ENCODE data around the gene DCLRE1B.

DCLRE1B gene

GRCh38 chr1:113942527-113942926, 37.4 kb downstream of the DCLRE1B start:
- Histone ChIP-seq H3K9me3 (ENCODE audit: control insufficient read depth, insufficient read depth, low read depth, low read length) (no peaks in the 10 kb centered on the region), H3K4me1 (ENCODE audit: control insufficient read depth, insufficient read depth, low read length) (peaks cover 10% of the 10 kb centered on the region; the same call in 1 of the 2 replicates), H3K36me3 (ENCODE audit: control insufficient read depth in 2 of 2, insufficient read depth in 1 of 2, low read length in 2 of 2) (peaks cover 18 to 33% of the 10 kb centered on the region in 2 experiments), H3K4me3 (ENCODE audit: low read depth, low read length) (no peak overlapping the region), H3K27ac (ENCODE audit: extremely low read depth, low read depth, low read length) (no peak overlapping the region)
- ChIA-PET CTCF (no interaction called here), POLR2A (no interaction called here)
- TF ChIP-seq ZNF529 (tag by site-specific recombination; IDR thresholded peaks at IDR 0.05; ENCODE audit: insufficient replicate concordance): no peak
- no peak for TF ChIP-seq ZNF2 (tag by site-specific recombination; IDR thresholded peaks at IDR 0.05)
- TF ChIP-seq ZBTB20 (tag by site-specific recombination; IDR thresholded peaks at IDR 0.05): no peak
- TF ChIP-seq YY1 (tag by site-specific recombination; IDR thresholded peaks at IDR 0.05): no peak
- TF ChIP-seq ZNF544 (tag by site-specific recombination; IDR thresholded peaks at IDR 0.05): no peak
- TF ChIP-seq, protein P1, sequence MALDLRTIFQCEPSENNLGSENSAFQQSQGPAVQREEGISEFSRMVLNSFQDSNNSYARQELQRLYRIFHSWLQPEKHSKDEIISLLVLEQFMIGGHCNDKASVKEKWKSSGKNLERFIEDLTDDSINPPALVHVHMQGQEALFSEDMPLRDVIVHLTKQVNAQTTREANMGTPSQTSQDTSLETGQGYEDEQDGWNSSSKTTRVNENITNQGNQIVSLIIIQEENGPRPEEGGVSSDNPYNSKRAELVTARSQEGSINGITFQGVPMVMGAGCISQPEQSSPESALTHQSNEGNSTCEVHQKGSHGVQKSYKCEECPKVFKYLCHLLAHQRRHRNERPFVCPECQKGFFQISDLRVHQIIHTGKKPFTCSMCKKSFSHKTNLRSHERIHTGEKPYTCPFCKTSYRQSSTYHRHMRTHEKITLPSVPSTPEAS (tag by site-specific recombination; IDR thresholded peaks at IDR 0.05): no peak
- no peak for TF ChIP-seq ZNF211 (tag by site-specific recombination; IDR thresholded peaks at IDR 0.05; ENCODE audit: low read depth)
- TF ChIP-seq ZNF624 (tag by site-specific recombination; IDR thresholded peaks at IDR 0.05): no peak
- TF ChIP-seq, protein P2, sequence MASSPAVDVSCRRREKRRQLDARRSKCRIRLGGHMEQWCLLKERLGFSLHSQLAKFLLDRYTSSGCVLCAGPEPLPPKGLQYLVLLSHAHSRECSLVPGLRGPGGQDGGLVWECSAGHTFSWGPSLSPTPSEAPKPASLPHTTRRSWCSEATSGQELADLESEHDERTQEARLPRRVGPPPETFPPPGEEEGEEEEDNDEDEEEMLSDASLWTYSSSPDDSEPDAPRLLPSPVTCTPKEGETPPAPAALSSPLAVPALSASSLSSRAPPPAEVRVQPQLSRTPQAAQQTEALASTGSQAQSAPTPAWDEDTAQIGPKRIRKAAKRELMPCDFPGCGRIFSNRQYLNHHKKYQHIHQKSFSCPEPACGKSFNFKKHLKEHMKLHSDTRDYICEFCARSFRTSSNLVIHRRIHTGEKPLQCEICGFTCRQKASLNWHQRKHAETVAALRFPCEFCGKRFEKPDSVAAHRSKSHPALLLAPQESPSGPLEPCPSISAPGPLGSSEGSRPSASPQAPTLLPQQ (tag by site-specific recombination; IDR thresholded peaks at IDR 0.05): no peak
- no peak for TF ChIP-seq ZNF335 (tag by site-specific recombination; conservative IDR thresholded peaks at IDR 0.05)
- no peak for TF ChIP-seq ZNF16 (tag by site-specific recombination; IDR thresholded peaks at IDR 0.05; ENCODE audit: low read depth)
- no peak for TF ChIP-seq GLI4 (tag by site-specific recombination; IDR thresholded peaks at IDR 0.05)
- TF ChIP-seq ZNF623 (tag by site-specific recombination; IDR thresholded peaks at IDR 0.05): no peak
- TF ChIP-seq, protein P3, sequence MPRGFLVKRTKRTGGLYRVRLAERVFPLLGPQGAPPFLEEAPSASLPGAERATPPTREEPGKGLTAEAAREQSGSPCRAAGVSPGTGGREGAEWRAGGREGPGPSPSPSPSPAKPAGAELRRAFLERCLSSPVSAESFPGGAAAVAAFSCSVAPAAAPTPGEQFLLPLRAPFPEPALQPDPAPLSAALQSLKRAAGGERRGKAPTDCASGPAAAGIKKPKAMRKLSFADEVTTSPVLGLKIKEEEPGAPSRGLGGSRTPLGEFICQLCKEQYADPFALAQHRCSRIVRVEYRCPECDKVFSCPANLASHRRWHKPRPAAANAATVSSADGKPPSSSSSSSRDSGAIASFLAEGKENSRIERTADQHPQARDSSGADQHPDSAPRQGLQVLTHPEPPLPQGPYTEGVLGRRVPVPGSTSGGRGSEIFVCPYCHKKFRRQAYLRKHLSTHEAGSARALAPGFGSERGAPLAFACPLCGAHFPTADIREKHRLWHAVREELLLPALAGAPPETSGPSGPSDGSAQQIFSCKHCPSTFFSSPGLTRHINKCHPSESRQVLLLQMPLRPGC (tag by site-specific recombination; IDR thresholded peaks at IDR 0.05): no peak

- ChIA-PET POLR2A (interaction anchor here (0.7 kb wide), 1 partner anchor 11 kb away, joined by 4 read pairs; no protein-coding TSS in a partner anchor), CTCF (interaction anchor here (0.6 kb wide), 1 partner anchor 34 kb away, joined by 4 read pairs; no protein-coding TSS in a partner anchor)
- H3K27ac ChIP-seq (ENCODE audit: extremely low read depth, low read depth, low read length): no peak overlapping the region
- TF ChIP-seq ZNF311 (tag by site-specific recombination; IDR thresholded peaks at IDR 0.05; ENCODE audit: borderline replicate concordance) (no peak), ZNF140 (tag by site-specific recombination; IDR thresholded peaks at IDR 0.05) (peak; percentile 95), ZNF146 (tag by site-specific recombination; IDR thresholded peaks at IDR 0.05) (peak; percentile 91), ZNF580 (tag by site-specific recombination; IDR thresholded peaks at IDR 0.05) (peak; percentile 37; the same call in 1 of the 2 replicates), KLF16 (tag by site-specific recombination; IDR thresholded peaks at IDR 0.05) (no peak)
- peaks cover 18 to 33% of the 10 kb centered on the region in 2 experiments for H3K36me3 ChIP-seq (ENCODE audit: control insufficient read depth in 2 of 2, insufficient read depth in 1 of 2, low read length in 2 of 2)
- H3K4me1 ChIP-seq (ENCODE audit: control insufficient read depth, insufficient read depth, low read length): peaks cover 17% of the 10 kb centered on the region; the same call in 1 of the 2 replicates
- no peaks in the 10 kb centered on the region for H3K9me3 ChIP-seq (ENCODE audit: control insufficient read depth, insufficient read depth, low read depth, low read length)
- H3K4me3 ChIP-seq (ENCODE audit: low read depth, low read length): no peak overlapping the region
These were observed 38.1 kb downstream of the DCLRE1B start for GRCh38 chr1:113943028-113943811.

All from HEK293 (cell line).